ENCODE results near the gene MEIS1.

DNA sequence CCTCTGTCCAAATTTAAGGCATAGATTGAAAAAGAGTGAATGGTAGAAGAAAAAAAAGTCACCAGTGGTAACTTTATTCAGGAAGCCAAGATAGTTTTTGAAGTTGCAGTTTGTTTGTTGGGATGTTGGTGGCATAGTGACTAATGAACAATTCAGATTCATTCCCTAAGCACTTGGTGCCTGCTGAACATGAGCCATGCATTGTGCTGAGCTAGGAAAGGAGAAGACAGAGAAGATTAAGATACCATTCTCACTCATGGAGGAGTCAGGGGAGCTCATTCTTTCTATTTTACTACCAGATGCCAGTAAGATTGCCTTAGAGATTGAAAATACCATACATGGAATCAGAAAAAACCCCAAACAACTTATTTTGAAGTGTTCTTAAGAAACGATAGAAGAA is 25.1 kb downstream of the MEIS1 start:
- TF ChIP-seq, protein P1, sequence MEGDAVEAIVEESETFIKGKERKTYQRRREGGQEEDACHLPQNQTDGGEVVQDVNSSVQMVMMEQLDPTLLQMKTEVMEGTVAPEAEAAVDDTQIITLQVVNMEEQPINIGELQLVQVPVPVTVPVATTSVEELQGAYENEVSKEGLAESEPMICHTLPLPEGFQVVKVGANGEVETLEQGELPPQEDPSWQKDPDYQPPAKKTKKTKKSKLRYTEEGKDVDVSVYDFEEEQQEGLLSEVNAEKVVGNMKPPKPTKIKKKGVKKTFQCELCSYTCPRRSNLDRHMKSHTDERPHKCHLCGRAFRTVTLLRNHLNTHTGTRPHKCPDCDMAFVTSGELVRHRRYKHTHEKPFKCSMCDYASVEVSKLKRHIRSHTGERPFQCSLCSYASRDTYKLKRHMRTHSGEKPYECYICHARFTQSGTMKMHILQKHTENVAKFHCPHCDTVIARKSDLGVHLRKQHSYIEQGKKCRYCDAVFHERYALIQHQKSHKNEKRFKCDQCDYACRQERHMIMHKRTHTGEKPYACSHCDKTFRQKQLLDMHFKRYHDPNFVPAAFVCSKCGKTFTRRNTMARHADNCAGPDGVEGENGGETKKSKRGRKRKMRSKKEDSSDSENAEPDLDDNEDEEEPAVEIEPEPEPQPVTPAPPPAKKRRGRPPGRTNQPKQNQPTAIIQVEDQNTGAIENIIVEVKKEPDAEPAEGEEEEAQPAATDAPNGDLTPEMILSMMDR (IDR thresholded peaks at IDR 0.05; ENCODE audit: low read length): no peak
- TF ChIP-seq EZH2 (optimal IDR thresholded peaks at IDR 0.05; ENCODE audit: low read depth, low read length): no peak
- no peak for TF ChIP-seq EZH2phosphoT487 (IDR thresholded peaks at IDR 0.05; ENCODE audit: low read length)
